OCI-LY1 (cell line): ENCODE results near the gene ZFHX3.

Experiments
- EZH2 ChIP-seq: fragments of 200-600 bp; sonication (generic), shearing (Covaris generic); IDR thresholded peaks from 2 replicates; pipeline ENCODE4 v1.8.0; 2017; ENCODE audit warnings: borderline replicate concordance, mixed run types, mild to moderate bottlenecking, antibody characterized with exemption, low read length, moderate library complexity, mixed read lengths
- TF ChIP-seq, protein P1 (sequence below): fragments of 200-600 bp; sonication (generic), shearing (Covaris generic); IDR thresholded peaks from 2 replicates; pipeline ENCODE4 v1.5.1; 2017; ENCODE audit warnings: mild to moderate bottlenecking, antibody characterized with exemption, low read length, moderate library complexity, mixed read lengths

- TF ChIP-seq, protein P1, sequence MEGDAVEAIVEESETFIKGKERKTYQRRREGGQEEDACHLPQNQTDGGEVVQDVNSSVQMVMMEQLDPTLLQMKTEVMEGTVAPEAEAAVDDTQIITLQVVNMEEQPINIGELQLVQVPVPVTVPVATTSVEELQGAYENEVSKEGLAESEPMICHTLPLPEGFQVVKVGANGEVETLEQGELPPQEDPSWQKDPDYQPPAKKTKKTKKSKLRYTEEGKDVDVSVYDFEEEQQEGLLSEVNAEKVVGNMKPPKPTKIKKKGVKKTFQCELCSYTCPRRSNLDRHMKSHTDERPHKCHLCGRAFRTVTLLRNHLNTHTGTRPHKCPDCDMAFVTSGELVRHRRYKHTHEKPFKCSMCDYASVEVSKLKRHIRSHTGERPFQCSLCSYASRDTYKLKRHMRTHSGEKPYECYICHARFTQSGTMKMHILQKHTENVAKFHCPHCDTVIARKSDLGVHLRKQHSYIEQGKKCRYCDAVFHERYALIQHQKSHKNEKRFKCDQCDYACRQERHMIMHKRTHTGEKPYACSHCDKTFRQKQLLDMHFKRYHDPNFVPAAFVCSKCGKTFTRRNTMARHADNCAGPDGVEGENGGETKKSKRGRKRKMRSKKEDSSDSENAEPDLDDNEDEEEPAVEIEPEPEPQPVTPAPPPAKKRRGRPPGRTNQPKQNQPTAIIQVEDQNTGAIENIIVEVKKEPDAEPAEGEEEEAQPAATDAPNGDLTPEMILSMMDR: no peak
- no peak for TF ChIP-seq EZH2
Observed at GRCh38 chr16:72850853-72851252, 197.1 kb downstream of the ZFHX3 start.
